CD4-positive, alpha-beta T cell treated with Interleukin-4 for 1 hour (primary cell): ENCODE results near the gene SPEM2.

Source experiments
- DNase-seq, 2 donors: peaks; one replicate each; pipeline ENCODE4 v3.0.0-alpha.2; 2020 to 2022

SPEM2 gene

GRCh38 chr17:7425316-7425715 lies at the start of gene SPEM2:
Gene SPEM2 (plus strand): TSS chr17:7425616. CDS start chr17:7425689, 73 bp downstream.
- no peak for DNase-seq

GRCh38 chr17:7379134-7379533 lies 46.3 kb upstream of the SPEM2 start:
- DNase-seq: no peak

GRCh38 chr17:7380321-7380720 lies 45.1 kb upstream of the SPEM2 start:
- no peak for DNase-seq

GRCh38 chr17:7380855-7381683 lies 44.3 kb upstream of the SPEM2 start, which contains the start of gene TNK1:
Gene TNK1 (plus strand): TSS chr17:7381089. CDS start chr17:7382927, 1,838 bp downstream.
- DNase-seq: no peak

GRCh38 chr17:7382901-7383300 lies 42.5 kb upstream of the SPEM2 start:
- no peak for DNase-seq

GRCh38 chr17:7383371-7383741 lies 42.1 kb upstream of the SPEM2 start:
- no peak for DNase-seq

- DNase-seq: peak; percentile 79 to 85
Measured at GRCh38 chr17:7383742-7384488, 41.5 kb upstream of the SPEM2 start.

GRCh38 chr17:7384489-7385081 lies 40.8 kb upstream of the SPEM2 start:
- no peak for DNase-seq

GRCh38 chr17:7388856-7389255 lies 36.6 kb upstream of the SPEM2 start:
- no peak for DNase-seq

GRCh38 chr17:7389924-7390910 lies 35.2 kb upstream of the SPEM2 start:
- DNase-seq: no peak

- no peak for DNase-seq
Measured at GRCh38 chr17:7391307-7391706, 34.1 kb upstream of the SPEM2 start.

- DNase-seq: no peak
Measured at GRCh38 chr17:7392696-7393612, 32.5 kb upstream of the SPEM2 start.

GRCh38 chr17:7393613-7394451 lies 31.6 kb upstream of the SPEM2 start:
- peak; percentile 80 to 83 for DNase-seq

GRCh38 chr17:7394452-7395191 lies 30.8 kb upstream of the SPEM2 start, which contains the start of gene PLSCR3:
Gene PLSCR3 (minus strand): TSS chr17:7394525. CDS start chr17:7394110, 415 bp downstream.
- peak; percentile 78 to 85 for DNase-seq

GRCh38 chr17:7396147-7396546 lies 29.3 kb upstream of the SPEM2 start:
- DNase-seq: no peak

GRCh38 chr17:7398612-7399011 lies 26.8 kb upstream of the SPEM2 start:
- no peak for DNase-seq

- DNase-seq: peak in 1 of 2 donors; percentile 15
Measured at GRCh38 chr17:7403043-7403726, 22.2 kb upstream of the SPEM2 start.

- no peak for DNase-seq
Measured at GRCh38 chr17:7403727-7403976, 21.8 kb upstream of the SPEM2 start.
